ENCODE measurements around the gene LOXHD1.
A peak's percentile ranks its signal among the peaks of the same experiment; 100 is the strongest.

LOXHD1 gene

GRCh38 chr18:46571756-46572155 is 85.3 kb downstream of the LOXHD1 start:
- no peak for DNase-seq

DNA sequence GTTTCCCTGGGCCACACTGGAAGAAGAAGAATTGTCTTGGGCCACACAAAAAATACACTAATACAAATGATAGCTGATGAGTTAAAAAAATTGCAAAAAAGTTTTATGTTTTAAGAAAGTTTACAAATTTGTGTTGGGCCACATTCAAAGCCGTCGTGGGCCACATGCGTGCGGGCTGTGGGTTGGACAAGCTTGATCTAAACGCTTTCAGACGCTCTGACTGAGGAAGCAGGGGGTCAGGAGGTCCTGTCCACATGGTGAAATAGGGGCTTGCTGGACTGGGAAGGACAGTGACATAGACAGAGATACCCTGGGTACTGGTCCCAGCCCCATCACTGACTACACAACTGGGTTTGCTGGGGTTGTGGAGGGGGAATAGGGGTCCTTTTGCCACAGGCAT is 86.4 kb downstream of the LOXHD1 start:
- DNase-seq = no peak

GRCh38 chr18:46570134-46570533 is 86.9 kb downstream of the LOXHD1 start:
- no peak for DNase-seq

DNA sequence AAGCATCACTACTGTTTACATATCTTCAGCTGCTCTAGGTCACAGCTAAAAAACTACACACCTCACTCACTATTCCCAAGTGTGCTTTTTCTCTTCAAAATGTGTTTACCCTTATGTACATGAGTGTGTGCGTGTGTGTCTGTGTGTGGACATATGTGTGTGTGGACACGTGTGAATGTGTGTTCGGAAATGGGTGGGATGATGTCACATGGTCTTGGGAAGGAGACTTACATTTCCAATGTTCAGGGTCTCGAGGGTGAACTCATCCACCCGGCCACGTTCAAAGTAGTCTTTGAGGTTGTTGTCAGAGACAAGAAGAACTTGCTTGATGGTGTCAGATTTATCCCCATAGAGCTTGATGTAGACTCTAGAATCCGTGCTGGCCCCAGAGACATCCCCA is 87.8 kb downstream of the LOXHD1 start:
- no peak for DNase-seq

DNA sequence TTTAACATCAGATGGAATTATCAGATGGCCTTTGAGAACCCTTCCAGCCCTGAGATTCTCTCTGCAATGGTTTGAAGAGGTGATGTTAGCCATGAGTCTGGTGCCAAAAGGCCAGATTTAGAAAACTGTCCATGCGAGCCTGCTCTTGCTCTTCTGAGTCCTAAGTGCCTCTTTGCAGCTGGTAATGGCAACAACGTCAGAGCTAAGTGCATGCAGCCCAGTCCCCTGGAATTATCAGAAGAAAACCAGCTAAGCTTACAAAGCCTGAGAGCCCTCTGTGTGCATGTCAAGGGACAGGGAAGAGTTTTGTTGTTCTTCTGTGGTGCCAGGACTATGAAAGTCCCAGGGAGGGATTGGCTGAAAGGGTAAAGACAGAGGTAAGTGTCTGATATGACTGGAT is 89.8 kb downstream of the LOXHD1 start:
- DNase-seq = no peak

- no peak for DNase-seq
These were observed 90.9 kb downstream of the LOXHD1 start for GRCh38 chr18:46566111-46566510.

DNA sequence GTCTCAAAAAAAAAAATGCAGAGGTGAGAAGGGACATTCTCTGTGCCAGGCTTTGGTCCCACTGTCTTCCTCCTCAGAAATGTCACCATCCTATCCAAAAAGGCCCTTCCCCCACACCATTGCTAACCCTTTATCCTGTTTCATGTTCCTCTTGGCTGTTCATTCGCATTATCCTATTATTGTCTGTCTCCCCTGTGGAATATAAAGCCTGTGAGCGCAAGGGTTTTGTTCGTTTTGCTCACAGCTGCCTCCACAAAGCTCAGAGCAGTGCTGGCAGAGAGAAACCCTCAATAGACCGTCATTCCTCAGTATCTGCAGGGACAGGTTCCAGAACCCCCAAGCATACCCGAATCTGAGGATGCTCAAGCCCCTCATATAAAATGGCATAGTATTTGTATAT is 91.8 kb downstream of the LOXHD1 start:
- DNase-seq = no peak

DNA sequence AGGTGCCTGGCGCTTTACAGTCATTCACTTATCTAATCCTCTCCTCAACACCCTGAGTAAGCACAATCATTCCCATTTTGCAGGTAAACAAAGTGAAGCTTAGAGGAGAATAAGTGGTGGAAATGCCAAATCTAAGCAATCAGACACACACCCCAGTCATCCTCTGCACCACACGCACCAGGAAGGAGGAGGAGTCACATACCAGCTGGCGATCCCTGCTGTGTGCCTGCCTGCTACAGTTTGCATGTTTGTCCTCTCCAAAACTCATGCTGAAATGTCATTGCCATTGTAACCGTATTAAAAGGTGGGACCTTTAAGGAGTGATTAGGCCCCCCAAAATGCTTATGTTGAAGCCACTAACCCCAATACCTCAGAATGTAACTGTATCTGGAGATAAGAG is 93.7 kb downstream of the LOXHD1 start:
- no peak for DNase-seq

DNA sequence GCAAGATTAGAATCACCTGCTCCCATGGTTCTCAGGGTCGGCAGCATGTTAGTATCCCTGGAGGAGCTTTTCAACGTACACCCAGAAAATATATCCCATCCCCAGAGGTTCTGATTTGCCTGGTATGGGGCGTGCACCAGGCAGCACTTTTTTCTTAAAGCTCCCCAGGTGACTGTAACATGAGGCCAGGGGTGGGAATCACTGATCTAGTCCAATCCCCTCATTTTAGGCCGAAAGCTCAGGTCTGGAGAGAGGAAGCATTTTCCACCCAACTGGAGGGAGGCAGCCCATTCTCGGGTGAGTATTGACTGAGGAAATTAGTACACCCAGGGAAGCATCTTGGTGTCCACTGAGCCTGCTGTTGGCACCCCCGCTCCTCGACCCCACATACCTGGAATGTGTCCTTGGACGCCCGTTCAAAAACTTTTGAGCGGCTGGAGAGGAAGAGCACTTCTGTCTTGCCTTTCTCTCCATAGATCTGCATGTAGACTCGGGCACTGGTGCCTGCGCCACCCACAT is 94.3 kb downstream of the LOXHD1 start:
- DNase-seq = no peak

GRCh38 chr18:46560671-46561045 is 96.4 kb downstream of the LOXHD1 start:
- DNase-seq = no peak

GRCh38 chr18:46559946-46560670 is 96.9 kb downstream of the LOXHD1 start:
- DNase-seq = no peak

DNA sequence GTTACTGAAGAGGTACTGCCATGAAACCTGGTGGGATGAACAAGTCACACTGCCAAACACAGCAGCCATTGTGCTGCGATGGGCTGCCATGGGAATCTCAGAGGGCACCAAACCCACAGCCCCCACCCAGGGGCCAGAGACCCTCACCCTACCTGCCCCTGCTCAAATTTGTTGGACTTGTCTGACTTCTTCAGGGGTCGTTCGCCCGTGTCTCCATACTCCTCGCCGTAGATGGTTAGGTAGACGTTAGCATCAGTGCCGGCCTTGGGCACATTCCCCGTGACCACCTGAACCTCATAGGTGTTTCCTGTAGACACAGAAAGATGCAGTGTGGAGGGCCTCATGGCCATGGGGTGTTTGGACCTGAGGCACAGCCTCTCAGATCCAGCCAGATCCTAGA is 97.7 kb downstream of the LOXHD1 start:
- no peak for DNase-seq

GRCh38 chr18:46556590-46557206 is 100.3 kb downstream of the LOXHD1 start:
- no peak for DNase-seq

DNA sequence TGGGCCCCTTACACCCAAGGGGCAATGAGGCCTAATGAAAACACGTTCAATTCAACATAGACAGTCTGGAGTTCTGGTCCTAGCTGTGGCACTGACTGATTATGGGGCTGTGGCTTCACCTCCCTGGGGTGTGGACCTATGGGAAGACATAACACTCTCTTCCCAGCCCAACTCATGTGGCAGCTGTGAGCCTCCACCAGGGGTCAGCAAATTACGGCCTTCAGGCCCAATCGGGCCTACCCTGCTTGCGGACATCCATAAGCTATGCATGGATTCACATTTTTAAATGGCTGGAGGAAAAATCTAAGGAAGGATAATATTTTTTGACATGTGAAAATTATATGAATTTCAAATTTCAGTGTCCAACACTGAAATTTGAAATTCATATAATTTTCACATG is 101.3 kb downstream of the LOXHD1 start:
- DNase-seq = no peak

DNA sequence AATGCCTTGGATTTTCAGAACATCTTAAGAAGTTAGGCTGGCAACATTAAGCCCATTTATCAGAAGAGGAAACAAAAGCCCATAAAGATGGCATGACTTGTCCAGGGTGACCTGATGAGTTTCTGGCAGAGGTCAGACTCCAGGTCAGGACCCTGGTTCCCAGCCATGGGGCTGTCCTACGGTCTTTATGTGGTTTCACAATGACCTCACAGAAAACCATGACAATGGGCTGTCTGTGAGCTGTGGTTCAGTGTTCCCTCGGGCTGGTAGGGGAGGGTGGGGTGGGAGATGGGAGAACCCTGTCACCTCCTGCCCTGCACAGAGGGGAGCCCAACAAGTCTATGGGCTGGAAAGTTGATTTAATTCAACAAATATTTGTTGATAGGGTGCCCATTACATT is 101.8 kb downstream of the LOXHD1 start:
- DNase-seq = no peak

- DNase-seq = no peak
These were observed 102.5 kb downstream of the LOXHD1 start for GRCh38 chr18:46554406-46555080.

DNA sequence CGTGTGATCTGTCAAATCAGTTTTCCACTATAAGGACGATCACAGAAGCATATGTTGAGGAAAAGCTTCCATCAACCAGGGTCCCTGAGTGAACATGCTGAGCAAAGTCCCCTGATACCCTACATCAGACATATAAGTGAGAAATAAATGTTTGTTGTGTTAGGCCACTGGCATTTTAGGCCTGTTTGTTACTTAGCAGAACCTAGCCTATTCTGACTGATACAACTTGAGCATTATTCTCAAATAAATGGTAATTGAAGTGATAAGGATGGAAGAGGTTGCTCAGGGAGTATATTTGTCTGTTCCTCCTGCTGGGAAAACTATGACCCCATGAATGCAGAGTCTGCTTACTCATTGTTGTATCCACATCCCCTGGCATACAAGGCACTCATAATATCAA is 106.4 kb downstream of the LOXHD1 start:
- DNase-seq = no peak

DNA sequence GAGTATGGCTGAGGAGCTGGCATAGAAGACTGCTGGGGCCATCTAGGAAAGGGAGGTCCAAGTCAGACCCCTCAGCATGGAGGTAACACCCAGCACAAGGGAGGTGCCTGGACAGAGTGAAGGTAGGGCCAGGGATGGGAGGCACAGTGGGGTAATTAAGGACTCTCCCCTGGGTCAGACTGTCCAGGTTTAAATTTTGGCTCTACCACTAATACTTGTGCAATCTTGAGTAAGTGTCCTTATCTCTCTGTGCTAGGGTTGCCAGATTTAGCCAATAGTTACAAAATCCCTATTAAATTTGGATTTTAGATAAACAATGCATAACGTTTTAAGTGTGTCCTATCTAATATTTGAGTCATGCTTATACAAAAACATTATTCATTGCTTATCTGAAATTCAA is 109.5 kb downstream of the LOXHD1 start:
- DNase-seq = no peak

DNA sequence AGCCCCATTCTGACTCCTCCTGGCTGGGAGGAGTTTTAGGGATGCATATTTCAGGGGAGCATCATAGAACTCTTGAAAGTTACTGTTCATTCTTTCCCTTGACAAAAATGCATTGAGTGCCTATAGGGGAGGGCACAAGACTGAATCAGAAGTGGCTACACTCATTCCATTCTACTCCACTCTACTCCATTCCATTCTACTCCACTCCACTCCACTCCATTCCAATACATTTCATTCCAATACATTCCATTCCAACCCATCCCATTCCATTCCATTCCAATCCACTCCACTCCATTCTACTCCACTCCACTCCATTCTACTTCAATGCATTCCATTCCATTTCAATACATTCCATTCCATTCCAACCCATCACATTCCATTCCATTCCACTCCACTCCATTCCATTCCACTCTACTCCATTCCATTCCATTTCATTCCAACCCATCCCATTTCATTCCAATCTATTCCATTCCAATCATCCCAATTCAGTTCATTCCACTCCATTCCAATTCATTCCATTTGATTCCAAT is 110.8 kb downstream of the LOXHD1 start:
- no peak for DNase-seq

DNA sequence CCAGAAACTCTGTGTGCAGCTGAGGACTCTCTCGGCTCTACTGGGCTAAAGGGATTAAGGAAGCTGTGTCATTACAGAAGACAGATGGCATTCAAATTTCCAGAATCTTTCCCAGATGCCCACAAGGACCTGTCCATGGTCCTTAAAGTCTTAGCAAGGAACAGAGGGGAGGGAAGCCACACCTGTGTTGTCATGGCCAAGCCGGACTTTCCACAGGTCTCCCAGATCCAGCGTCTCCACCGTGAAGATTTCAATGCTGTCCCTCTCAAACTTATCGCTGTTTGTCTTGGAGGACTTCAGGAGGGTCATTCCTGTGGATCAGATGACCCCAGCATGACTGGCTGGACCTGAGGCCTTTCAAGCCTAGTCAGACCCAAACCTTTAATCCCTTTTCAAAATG is 114.5 kb downstream of the LOXHD1 start:
- DNase-seq = peak; percentile 8

DNA sequence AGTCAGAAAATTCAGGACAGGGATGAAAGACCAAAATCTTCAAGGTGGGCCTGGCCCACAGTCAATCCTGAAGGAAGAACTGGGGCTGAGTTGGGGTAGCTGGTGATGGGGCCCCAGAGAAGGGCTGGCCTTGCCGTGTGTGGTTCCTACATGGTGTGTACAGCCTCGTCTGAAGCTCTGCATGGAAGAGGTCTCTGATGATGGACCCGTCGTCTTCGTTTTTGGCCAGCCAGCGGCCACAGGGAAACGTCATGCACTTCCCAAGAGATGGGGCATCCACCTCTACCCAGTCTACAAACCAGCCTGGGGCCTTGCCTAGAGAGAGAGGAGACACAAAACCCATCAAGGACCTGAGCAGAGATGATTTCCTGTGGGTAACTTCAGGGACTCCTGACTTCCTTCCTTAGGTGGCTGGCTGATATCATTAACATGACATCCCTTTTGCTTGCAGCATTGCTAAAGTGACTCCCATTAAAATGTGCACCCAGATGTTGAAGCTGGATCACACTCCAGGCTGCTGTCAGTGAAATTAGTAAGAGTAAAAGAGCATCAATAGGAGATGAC is 115.3 kb downstream of the LOXHD1 start:
- no peak for DNase-seq

DNA sequence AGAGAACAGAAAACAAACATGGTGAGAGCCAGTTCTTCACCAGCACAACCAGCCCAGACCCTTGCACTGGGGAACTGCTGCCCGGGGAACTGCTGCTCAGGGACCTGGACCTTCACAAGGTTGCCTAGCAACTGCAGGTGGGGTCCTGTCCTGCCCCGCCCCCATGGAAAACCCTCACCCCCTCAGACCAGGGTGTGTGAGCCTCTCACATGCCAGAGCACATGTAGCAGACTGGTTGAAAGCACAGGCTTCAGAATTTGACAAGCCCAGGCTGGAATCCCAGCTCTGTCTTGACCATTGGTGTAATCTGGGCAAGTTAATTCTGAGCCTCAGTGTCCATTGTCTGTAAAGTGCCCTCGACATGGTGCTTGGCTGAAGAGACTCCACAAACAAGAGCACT is 118.6 kb downstream of the LOXHD1 start:
- DNase-seq = no peak

GRCh38 chr18:46536215-46536874 is 120.7 kb downstream of the LOXHD1 start:
- DNase-seq = peak; percentile 4

All from kidney glomerular epithelial cell (primary cell).